Peyer's patch (tissue), 4 donors: ENCODE measurements around the gene TSPAN18.

Experiments used
- CTCF ChIP-seq, 6 experiments: fragments of 450-650 bp in 4 of 6; fragments of 200-600 bp in 2 of 6; sonication (generic) in 1 of 6; IDR thresholded peaks; one replicate each; pipeline ENCODE4 v1.5.1; 2017 to 2019; ENCODE audit warnings: antibody characterized with exemption in 6 of 6, mild to moderate bottlenecking in 3 of 6, moderate library complexity in 1 of 6
- POLR2A ChIP-seq, 2 donors: fragments of 450-650 bp; IDR thresholded peaks; one replicate each; pipeline ENCODE4 v1.5.1; 2017; ENCODE audit warnings: antibody characterized with exemption in 2 of 2, mild to moderate bottlenecking in 2 of 2, moderate library complexity in 2 of 2

- no peak for TF ChIP-seq CTCF (IDR thresholded peaks at IDR 0.05)
- no peak for TF ChIP-seq POLR2A (IDR thresholded peaks at IDR 0.05)
Observed at GRCh38 chr11:44766972-44767278, 40.2 kb downstream of the TSPAN18 start.
